GM18867 (cell line): Measurements from ENCODE around the gene PALD1.

Experiments used
- ATAC-seq: cut with Tn5 transposase; IDR thresholded peaks from one replicate; pipeline ENCODE4 v1.9.1; 2021; ENCODE audit warnings: mild to moderate bottlenecking, moderate library complexity; ENCODE audit not compliant: unreplicated experiment

The PALD1 gene

GRCh38 chr10:70534281-70534680, 55.7 kb downstream of the PALD1 start:
- ATAC-seq: no peak

GRCh38 chr10:70535001-70535400, 56.4 kb downstream of the PALD1 start:
- ATAC-seq: no peak

GRCh38 chr10:70535451-70535850, 56.9 kb downstream of the PALD1 start:
- no peak for ATAC-seq

- no peak for ATAC-seq
Observed at GRCh38 chr10:70536196-70536861, 57.8 kb downstream of the PALD1 start.

- no peak for ATAC-seq
Observed at GRCh38 chr10:70537398-70538194, 59.0 kb downstream of the PALD1 start.

- ATAC-seq: no peak
Observed at GRCh38 chr10:70538195-70538520, 59.6 kb downstream of the PALD1 start.

GRCh38 chr10:70538731-70539338, 60.3 kb downstream of the PALD1 start:
- ATAC-seq: no peak

- ATAC-seq: no peak
Observed at GRCh38 chr10:70539471-70539870, 60.9 kb downstream of the PALD1 start.

GRCh38 chr10:70540089-70540788, 61.7 kb downstream of the PALD1 start:
- ATAC-seq: no peak

GRCh38 chr10:70540789-70541360, 62.3 kb downstream of the PALD1 start:
- ATAC-seq: no peak

GRCh38 chr10:70541736-70542564, 63.4 kb downstream of the PALD1 start:
- ATAC-seq: no peak

GRCh38 chr10:70542565-70542938, 64.0 kb downstream of the PALD1 start:
- ATAC-seq: no peak

- ATAC-seq: no peak
Observed at GRCh38 chr10:70543911-70544310, 65.3 kb downstream of the PALD1 start.

- no peak for ATAC-seq
Observed at GRCh38 chr10:70544431-70545340, 66.1 kb downstream of the PALD1 start.

GRCh38 chr10:70546584-70546983, 68.0 kb downstream of the PALD1 start:
- no peak for ATAC-seq

GRCh38 chr10:70549351-70549961, 70.9 kb downstream of the PALD1 start:
- no peak for ATAC-seq

GRCh38 chr10:70549962-70550458, 71.4 kb downstream of the PALD1 start:
- peak; percentile 50 for ATAC-seq

- ATAC-seq: no peak
Observed at GRCh38 chr10:70550459-70550858, 71.9 kb downstream of the PALD1 start.

- no peak for ATAC-seq
Observed at GRCh38 chr10:70551466-70551865, 72.9 kb downstream of the PALD1 start.
